Adrenal gland (tissue), 5 donors: ENCODE results near the gene RNU6-1.

Experiments
- POLR2A ChIP-seq, 2 donors: fragments of 450-650 bp; IDR thresholded peaks; one replicate each; pipeline ENCODE4 v1.6.1; 2017; ENCODE audit warnings: antibody characterized with exemption in 2 of 2, mild to moderate bottlenecking in 2 of 2, moderate library complexity in 1 of 2
- TF ChIP-seq, protein P1 (sequence below), 6 experiments: fragments of 450-650 bp in 4 of 6; fragments of 200-600 bp in 2 of 6; sonication (generic) in 1 of 6; IDR thresholded peaks; 1 replicate in 5 of 6; 2 replicates in 1 of 6; pipeline versions ENCODE4 v1.5.1 to v1.8.0; 2016 to 2021; ENCODE audit warnings: antibody characterized with exemption in 6 of 6, mild to moderate bottlenecking in 2 of 6, moderate library complexity in 1 of 6
- donor health status: DM: no; HTN: no; CAD: no.

DNA sequence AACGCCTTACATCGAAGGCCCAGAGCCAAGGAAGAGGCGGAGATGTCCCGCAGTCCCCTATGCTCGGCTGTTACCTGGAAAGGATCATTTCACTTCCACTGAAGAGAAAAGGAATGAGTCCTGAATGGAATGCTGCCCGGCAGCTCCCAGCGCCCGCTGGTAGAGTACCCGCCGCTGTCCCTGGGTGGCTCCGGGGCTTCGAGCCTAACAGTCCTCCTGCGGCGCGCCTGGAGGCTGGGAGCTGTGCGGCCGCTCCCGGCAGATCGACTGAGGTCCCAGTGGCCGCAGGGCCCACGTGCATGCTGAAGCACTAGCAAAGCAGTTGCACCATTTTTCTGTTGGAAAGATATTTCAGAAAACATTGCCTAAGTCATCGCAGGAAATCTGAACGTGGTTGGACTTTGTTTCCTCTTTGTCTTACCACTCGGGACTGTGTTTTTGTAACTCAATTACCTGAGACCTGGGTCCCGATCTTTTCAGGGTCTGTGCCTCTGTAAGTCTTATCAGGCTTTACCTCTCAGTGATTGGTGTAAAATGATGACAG is 984 bp downstream of the RNU6-1 start:
- TF ChIP-seq, protein P1, sequence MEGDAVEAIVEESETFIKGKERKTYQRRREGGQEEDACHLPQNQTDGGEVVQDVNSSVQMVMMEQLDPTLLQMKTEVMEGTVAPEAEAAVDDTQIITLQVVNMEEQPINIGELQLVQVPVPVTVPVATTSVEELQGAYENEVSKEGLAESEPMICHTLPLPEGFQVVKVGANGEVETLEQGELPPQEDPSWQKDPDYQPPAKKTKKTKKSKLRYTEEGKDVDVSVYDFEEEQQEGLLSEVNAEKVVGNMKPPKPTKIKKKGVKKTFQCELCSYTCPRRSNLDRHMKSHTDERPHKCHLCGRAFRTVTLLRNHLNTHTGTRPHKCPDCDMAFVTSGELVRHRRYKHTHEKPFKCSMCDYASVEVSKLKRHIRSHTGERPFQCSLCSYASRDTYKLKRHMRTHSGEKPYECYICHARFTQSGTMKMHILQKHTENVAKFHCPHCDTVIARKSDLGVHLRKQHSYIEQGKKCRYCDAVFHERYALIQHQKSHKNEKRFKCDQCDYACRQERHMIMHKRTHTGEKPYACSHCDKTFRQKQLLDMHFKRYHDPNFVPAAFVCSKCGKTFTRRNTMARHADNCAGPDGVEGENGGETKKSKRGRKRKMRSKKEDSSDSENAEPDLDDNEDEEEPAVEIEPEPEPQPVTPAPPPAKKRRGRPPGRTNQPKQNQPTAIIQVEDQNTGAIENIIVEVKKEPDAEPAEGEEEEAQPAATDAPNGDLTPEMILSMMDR (IDR thresholded peaks at IDR 0.05): peak in 2 of 6 experiments; percentile 26 to 39
- TF ChIP-seq POLR2A (IDR thresholded peaks at IDR 0.05): peak in 1 of 2 donors; percentile 42
